Measurements from ENCODE around the gene PARG. TPM values are rescaled to one million over a fixed set of nuclear protein-coding genes. Genes with fewer than 3 reads are reported as not detected.
"Not testable (repeated sequence)": the region's sequence is repeated elsewhere in the genome, so short reads cannot be mapped to it uniquely, and the experiment has no call there.

PARG gene
- 22.2 TPM for total RNA-seq
- long read RNA-seq, partial matches to known transcripts = 0 of 43 reads
- long read RNA-seq, other reads (novel, unspliced or antisense) = 43 of 43 reads

GRCh38 chr10:49941447-49942338 lies at the start of gene PARG, which contains the start of gene TIMM23B:
Gene PARG (minus strand): TSS chr10:49942027. CDS start chr10:49941725, 302 bp downstream.
Gene TIMM23B (plus strand): TSS chr10:49942053. CDS start chr10:49942195, 142 bp downstream.
- H3K36me3 ChIP-seq; intact Hi-C loops (cut with DNase I); H3K9me3 ChIP-seq; H3K27me3 ChIP-seq: not testable (repeated sequence)
- peaks cover 15% of the 10 kb centered on the region for H3K4me1 ChIP-seq
- ATAC-seq (peak; percentile 98), DNase-seq (peak; percentile 91)
- peak within 1 kb of the TSS; percentile 84 for H3K4me3 ChIP-seq
- peak within 1 kb of the TSS; percentile 75 for H3K27ac ChIP-seq

- H3K4me3 ChIP-seq; H3K27me3 ChIP-seq; H3K9me3 ChIP-seq; ATAC-seq; H3K36me3 ChIP-seq; H3K27ac ChIP-seq; intact Hi-C loops (cut with DNase I); DNase-seq; H3K4me1 ChIP-seq: not testable (repeated sequence)
These were observed 46.5 kb upstream of the PARG start, which contains the start of gene AGAP6 for GRCh38 chr10:49988376-49988775. Gene AGAP6 (plus strand): TSS chr10:49988406. CDS start chr10:49988716, 310 bp downstream.

- not testable (repeated sequence) for ATAC-seq
These were observed 45.4 kb upstream of the PARG start for GRCh38 chr10:49987207-49987606.

GRCh38 chr10:49977756-49978155 lies 35.9 kb upstream of the PARG start:
- intact Hi-C loops (cut with DNase I) = not testable (repeated sequence)

More at GRCh38 chr10:49987207-49987606, 45.4 kb upstream of the PARG start:
- H3K27me3 ChIP-seq; DNase-seq; H3K36me3 ChIP-seq; H3K9me3 ChIP-seq; H3K4me1 ChIP-seq; H3K27ac ChIP-seq; intact Hi-C loops (cut with DNase I); H3K4me3 ChIP-seq: not testable (repeated sequence)

GRCh38 chr10:49972094-49972493 lies 30.3 kb upstream of the PARG start:
- H3K4me1 ChIP-seq; H3K27me3 ChIP-seq; intact Hi-C loops (cut with DNase I); H3K27ac ChIP-seq; H3K36me3 ChIP-seq; DNase-seq; ATAC-seq; H3K4me3 ChIP-seq; H3K9me3 ChIP-seq: not testable (repeated sequence)

More at GRCh38 chr10:49977756-49978155, 35.9 kb upstream of the PARG start:
- H3K36me3 ChIP-seq, H3K27me3 ChIP-seq, H3K4me3 ChIP-seq, H3K27ac ChIP-seq, ATAC-seq, H3K4me1 ChIP-seq, H3K9me3 ChIP-seq, DNase-seq: not testable (repeated sequence)

GRCh38 chr10:49971466-49971865 lies 29.6 kb upstream of the PARG start:
- H3K9me3 ChIP-seq, ATAC-seq: not testable (repeated sequence)

GRCh38 chr10:49970331-49970857 lies 28.6 kb upstream of the PARG start:
- H3K9me3 ChIP-seq; DNase-seq; H3K4me1 ChIP-seq; H3K27me3 ChIP-seq; H3K36me3 ChIP-seq; H3K27ac ChIP-seq; H3K4me3 ChIP-seq; ATAC-seq; intact Hi-C loops (cut with DNase I): not testable (repeated sequence)

More at GRCh38 chr10:49971466-49971865, 29.6 kb upstream of the PARG start:
- H3K4me3 ChIP-seq; H3K27me3 ChIP-seq; intact Hi-C loops (cut with DNase I); H3K27ac ChIP-seq; H3K36me3 ChIP-seq; DNase-seq; H3K4me1 ChIP-seq: not testable (repeated sequence)

GRCh38 chr10:49953122-49953521 lies 11.3 kb upstream of the PARG start:
- ATAC-seq; H3K27me3 ChIP-seq; DNase-seq; intact Hi-C loops (cut with DNase I); H3K4me1 ChIP-seq; H3K4me3 ChIP-seq; H3K9me3 ChIP-seq; H3K27ac ChIP-seq: not testable (repeated sequence)
- peaks cover 18% of the 10 kb centered on the region for H3K36me3 ChIP-seq

GRCh38 chr10:49952006-49952405 lies 10.2 kb upstream of the PARG start:
- peaks cover 18% of the 10 kb centered on the region for H3K36me3 ChIP-seq
- H3K27me3 ChIP-seq; DNase-seq; ATAC-seq; H3K4me1 ChIP-seq; H3K27ac ChIP-seq; H3K9me3 ChIP-seq; intact Hi-C loops (cut with DNase I); H3K4me3 ChIP-seq: not testable (repeated sequence)

- ATAC-seq; H3K4me1 ChIP-seq; intact Hi-C loops (cut with DNase I); H3K36me3 ChIP-seq; H3K9me3 ChIP-seq; H3K27me3 ChIP-seq; H3K27ac ChIP-seq; H3K4me3 ChIP-seq; DNase-seq: not testable (repeated sequence)
These were observed 6.9 kb upstream of the PARG start for GRCh38 chr10:49948737-49949136.

- H3K4me3 ChIP-seq; H3K27ac ChIP-seq; H3K36me3 ChIP-seq; H3K4me1 ChIP-seq; H3K9me3 ChIP-seq; intact Hi-C loops (cut with DNase I); DNase-seq; ATAC-seq; H3K27me3 ChIP-seq: not testable (repeated sequence)
These were observed 6.3 kb upstream of the PARG start for GRCh38 chr10:49948142-49948541.

- DNase-seq; intact Hi-C loops (cut with DNase I); H3K36me3 ChIP-seq; H3K27me3 ChIP-seq; H3K4me3 ChIP-seq; ATAC-seq; H3K27ac ChIP-seq; H3K9me3 ChIP-seq: not testable (repeated sequence)
- H3K4me1 ChIP-seq = peaks cover 15% of the 10 kb centered on the region
These were observed 1.8 kb upstream of the PARG start for GRCh38 chr10:49943607-49944006.

GRCh38 chr10:49942339-49942705 lies 495 bp upstream of the PARG start:
- intact Hi-C loops (cut with DNase I); H3K9me3 ChIP-seq; H3K27me3 ChIP-seq; H3K36me3 ChIP-seq; DNase-seq: not testable (repeated sequence)
- peaks cover 15% of the 10 kb centered on the region for H3K4me1 ChIP-seq
- H3K27ac ChIP-seq = peak overlapping the region; percentile 75
- ATAC-seq = peak; percentile 5
- H3K4me3 ChIP-seq = peak overlapping the region; percentile 84
